Measurements from ENCODE around the gene FOS. TPM values are rescaled to one million over a fixed set of nuclear protein-coding genes. Genes with fewer than 3 reads are reported as not detected.

Gene FOS
- total RNA-seq, 1 donor from 2014 or later, result 278 TPM

- DNase-seq (ENCODE audit: low read depth in 2 of 2), result peak; percentile 96 to 97
Observed at GRCh38 chr14:75277008-75277814, 1.4 kb upstream of the FOS start.

DNA sequence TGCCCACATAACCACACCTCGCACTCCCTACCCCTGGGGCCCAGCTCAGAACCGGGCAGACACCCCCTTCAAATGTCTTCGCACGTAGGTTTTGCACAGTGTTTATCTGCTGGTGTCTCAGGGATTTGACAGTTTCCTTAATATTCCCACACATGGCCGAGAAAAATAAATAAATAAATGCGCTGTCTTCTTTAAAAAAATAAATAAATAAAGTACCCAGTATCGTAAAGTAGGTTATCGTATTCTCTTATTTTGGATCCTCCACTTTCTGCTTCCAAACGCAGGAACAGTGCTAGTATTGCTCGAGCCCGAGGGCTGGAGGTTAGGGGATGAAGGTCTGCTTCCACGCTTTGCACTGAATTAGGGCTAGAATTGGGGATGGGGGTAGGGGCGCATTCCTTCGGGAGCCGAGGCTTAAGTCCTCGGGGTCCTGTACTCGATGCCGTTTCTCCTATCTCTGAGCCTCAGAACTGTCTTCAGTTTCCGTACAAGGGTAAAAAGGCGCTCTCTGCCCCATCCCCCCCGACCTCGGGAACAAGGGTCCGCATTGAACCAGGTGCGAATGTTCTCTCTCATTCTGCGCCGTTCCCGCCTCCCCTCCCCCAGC is 710 bp upstream of the FOS start:
- no peak for DNase-seq (ENCODE audit: low read depth in 2 of 2)

DNA sequence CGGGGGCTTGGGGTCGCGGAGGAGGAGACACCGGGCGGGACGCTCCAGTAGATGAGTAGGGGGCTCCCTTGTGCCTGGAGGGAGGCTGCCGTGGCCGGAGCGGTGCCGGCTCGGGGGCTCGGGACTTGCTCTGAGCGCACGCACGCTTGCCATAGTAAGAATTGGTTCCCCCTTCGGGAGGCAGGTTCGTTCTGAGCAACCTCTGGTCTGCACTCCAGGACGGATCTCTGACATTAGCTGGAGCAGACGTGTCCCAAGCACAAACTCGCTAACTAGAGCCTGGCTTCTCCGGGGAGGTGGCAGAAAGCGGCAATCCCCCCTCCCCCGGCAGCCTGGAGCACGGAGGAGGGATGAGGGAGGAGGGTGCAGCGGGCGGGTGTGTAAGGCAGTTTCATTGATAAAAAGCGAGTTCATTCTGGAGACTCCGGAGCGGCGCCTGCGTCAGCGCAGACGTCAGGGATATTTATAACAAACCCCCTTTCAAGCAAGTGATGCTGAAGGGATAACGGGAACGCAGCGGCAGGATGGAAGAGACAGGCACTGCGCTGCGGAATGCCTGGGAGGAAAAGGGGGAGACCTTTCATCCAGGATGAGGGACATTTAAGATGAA is 630 bp downstream of the FOS start:
- peak; percentile 39 to 74 for DNase-seq (ENCODE audit: low read depth in 2 of 2)

- peak in 1 of 2 donors; percentile 20 for DNase-seq (ENCODE audit: low read depth in 2 of 2)
Observed at GRCh38 chr14:75279763-75280290, 1.2 kb downstream of the FOS start.

GRCh38 chr14:75280291-75280830 is 1.7 kb downstream of the FOS start:
- DNase-seq (ENCODE audit: low read depth in 2 of 2), result peak in 1 of 2 donors; percentile 24

DNA sequence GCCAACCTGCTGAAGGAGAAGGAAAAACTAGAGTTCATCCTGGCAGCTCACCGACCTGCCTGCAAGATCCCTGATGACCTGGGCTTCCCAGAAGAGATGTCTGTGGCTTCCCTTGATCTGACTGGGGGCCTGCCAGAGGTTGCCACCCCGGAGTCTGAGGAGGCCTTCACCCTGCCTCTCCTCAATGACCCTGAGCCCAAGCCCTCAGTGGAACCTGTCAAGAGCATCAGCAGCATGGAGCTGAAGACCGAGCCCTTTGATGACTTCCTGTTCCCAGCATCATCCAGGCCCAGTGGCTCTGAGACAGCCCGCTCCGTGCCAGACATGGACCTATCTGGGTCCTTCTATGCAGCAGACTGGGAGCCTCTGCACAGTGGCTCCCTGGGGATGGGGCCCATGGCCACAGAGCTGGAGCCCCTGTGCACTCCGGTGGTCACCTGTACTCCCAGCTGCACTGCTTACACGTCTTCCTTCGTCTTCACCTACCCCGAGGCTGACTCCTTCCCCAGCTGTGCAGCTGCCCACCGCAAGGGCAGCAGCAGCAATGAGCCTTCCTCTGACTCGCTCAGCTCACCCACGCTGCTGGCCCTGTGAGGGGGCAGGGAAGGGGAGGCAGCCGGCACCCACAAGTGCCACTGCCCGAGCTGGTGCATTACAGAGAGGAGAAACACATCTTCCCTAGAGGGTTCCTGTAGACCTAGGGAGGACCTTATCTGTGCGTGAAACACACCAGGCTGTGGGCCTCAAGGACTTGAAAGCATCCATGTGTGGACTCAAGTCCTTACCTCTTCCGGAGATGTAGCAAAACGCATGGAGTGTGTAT is 2.4 kb downstream of the FOS start:
- peak in 1 of 2 donors; percentile 52 for DNase-seq (ENCODE audit: low read depth in 2 of 2)

GRCh38 chr14:75281654-75282019 is 3.0 kb downstream of the FOS start:
- DNase-seq (ENCODE audit: low read depth in 2 of 2), result no peak

GRCh38 chr14:75282170-75282554 is 3.5 kb downstream of the FOS start:
- DNase-seq (ENCODE audit: low read depth in 2 of 2), result peak; percentile 20 to 71

DNA sequence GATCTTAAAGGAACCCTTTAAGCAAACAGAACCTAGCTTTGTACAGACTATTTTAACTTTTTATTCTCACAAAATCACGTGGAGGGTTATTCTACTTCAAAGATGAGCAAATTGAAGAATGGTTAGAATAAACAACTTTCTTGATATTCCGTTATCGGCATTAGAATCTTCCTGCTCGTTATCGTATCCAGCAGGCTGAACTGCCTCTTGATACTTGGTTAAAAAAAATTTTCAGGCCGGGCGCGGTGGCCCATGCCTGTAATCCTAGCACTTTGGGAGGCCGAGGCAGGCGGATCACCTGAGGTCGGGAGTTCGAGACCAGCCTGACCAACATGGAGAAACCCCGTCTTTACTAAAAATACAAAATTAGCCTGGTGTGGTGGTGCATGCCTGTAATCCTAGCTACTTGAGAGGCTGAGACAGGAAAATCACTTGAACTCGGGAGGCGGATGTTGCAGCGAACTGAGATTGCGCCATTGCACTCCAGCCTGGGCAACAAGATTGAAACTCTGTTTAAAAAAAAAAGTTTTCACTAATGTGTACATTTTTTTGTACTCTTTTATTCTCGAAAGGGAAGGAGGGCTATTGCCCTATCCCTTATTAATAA is 4.0 kb downstream of the FOS start:
- peak; percentile 42 to 87 for DNase-seq (ENCODE audit: low read depth in 2 of 2)

GRCh38 chr14:75283162-75283832 is 4.7 kb downstream of the FOS start:
- DNase-seq (ENCODE audit: low read depth in 2 of 2), result peak; percentile 28 to 73

GRCh38 chr14:75283833-75284563 is 5.4 kb downstream of the FOS start:
- DNase-seq (ENCODE audit: low read depth in 2 of 2), result peak in 1 of 2 donors; percentile 10

DNA sequence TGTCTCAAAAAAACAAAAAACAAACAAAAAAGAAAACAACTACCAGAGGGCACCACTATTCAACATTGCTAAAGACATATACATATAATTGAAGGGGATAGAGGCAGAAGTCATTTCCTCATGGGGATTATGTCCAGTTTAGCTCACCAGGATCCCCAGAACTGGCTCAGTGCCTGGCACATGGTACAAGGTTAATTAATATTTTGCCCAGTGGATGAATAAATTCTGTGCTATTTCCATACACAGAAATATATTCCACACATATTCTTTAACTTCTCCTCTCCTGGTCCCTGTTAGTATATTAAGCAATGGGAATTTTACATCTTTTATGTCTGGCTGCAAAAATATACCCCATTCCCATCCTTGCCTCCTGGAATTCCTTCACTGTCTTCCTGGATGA is 6.7 kb downstream of the FOS start:
- no peak for DNase-seq (ENCODE audit: low read depth in 2 of 2)

DNA sequence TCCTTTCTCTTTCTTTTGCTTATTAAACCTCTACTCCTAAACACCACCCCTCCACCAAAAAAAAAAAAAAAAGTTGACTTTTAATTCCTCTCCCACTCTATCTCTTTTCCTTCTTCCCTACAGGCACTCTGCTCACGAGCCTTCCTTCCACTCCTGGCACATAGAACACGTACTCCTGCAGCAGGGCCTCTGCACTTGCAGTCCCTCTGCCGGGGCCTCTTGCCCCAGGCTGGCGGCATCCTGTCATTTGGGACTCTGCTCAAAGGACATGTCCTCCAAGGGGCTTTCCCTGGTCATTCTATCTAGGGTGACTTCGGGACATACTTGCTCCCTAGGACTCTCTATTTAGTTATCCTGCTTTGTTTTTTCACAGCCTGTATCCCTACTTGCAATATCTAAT is 7.7 kb downstream of the FOS start:
- no peak for DNase-seq (ENCODE audit: low read depth in 2 of 2)

DNA sequence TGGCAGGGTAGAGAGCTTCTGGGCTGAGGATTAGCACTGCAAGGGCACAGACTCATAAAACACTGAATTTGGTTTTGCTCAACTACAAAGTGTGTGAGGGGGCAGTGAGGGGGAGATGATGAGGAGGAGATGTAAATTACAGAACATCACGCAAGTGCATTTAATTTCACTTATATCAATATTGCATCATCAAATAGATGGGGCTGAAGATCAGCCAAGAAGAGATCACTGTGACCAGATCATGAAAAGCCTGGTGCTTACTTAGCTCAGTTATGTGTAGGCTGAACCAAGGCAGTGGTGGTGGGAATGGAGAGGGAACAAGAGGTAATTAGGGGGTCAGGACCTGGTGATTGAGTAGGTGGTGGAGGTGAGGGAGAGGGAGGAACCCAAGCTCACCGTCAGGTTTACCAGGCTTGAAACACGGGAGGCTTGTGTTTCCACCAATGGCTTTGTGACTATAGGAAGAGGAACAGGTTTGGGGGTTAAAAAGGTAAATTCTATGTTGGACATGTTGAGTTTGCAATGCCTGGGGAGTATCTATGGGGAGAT is 11.3 kb downstream of the FOS start:
- DNase-seq (ENCODE audit: low read depth in 2 of 2), result no peak

DNA sequence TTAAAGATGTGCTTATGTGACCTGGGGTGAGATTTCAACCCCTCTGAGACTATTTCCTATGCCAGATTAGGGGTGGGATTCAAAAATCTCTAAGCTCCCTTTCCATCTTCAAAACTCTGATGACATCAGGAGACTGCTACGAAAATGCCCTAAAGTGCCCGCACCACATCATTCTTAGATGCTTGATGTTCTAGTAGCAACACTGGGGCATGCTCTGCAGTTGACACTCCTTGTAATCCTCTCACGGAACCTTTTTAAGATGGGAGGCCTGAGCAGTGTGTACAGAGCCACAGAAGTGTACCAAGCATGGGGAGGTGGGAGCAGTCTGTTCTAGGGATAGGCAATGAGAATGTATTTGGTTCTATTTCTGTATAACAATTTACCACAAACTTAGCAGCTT is 12.2 kb downstream of the FOS start:
- no peak for DNase-seq (ENCODE audit: low read depth in 2 of 2)

DNA sequence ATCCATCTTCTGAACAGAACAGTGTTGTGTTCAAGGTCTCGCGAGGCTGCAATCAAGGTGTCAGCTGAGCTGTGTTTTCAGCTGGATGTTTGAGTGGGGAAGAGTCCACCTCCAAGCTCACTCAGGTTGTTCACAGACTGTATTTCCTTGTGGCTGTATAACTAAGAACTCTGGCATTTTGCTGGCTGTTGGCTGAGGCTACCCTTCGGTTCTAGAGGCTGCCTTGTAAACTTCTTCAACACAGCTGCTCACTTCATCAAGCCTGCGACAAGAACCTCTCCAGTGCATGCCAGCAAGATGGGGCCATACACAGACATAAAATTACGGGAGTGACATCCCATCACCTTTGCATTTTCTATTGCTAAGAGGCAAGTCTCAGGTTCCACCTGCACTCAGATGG is 12.7 kb downstream of the FOS start:
- no peak for DNase-seq (ENCODE audit: low read depth in 2 of 2)

- DNase-seq (ENCODE audit: low read depth in 2 of 2), result no peak
Observed at GRCh38 chr14:75292101-75292563, 13.5 kb downstream of the FOS start.

DNA sequence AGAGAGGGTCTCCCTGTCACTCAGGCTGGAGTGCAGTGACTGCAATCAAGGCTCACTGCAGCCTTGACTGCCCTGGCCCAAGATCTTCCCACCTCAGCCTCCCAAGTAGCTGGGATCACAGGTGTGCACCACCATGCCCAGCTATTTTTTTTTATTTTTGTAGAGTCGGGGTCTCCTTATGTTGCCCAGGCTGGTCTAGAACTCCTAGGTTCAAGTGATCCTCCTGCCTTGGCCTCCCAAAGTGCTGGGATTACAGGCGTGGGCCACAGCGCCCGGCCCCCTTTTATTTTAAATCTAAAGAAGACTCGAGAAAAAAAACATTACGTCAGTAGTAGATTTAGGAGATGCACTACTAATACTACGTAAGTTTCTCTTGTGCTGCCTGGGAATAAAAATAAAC is 14.3 kb downstream of the FOS start:
- no peak for DNase-seq (ENCODE audit: low read depth in 2 of 2)

DNA sequence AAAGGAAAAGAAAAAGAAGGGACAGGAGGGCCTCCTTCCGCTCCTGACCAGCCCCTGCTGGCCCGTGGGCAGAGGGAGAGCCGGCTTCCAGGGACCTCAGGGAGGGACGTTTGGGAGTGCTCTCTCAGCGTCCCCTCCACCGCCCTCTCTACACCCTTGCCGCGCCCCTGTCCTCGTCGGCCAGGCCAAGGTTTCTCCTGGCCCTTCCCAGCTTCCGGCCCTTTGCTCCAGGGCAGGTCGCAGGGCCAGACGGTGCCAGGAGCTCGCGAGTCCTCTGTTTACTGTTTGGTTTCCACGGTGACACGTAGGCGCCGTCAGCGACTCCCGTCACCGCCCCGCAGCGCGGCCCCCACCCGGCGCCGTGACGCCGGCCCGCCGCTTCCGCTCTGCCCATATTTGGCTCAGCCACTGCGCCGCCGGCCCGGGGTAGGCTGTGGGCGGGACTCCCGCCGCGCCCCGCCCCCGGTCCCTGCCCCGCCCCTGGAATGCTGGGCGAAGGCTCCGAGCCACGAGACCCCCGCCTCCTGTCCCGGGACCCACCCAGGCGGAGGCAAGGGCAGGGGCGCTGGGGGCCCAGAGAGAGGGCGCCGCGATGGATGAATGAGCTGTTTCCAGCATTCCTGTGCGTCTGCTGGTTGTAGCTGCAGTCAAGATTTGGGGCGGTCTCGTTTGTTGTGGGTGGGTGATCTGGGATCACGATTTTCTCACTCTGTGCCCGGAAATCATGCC is 15.5 kb downstream of the FOS start:
- peak; percentile 97 to 99 for DNase-seq (ENCODE audit: low read depth in 2 of 2)

Measured in lung microvascular endothelial cell (primary cell).